Type B pancreatic cell (in vitro differentiated cells): ENCODE results near the gene DVL1. TPM values are rescaled to one million over a fixed set of nuclear protein-coding genes. Genes with fewer than 3 reads are reported as not detected.
A peak's percentile ranks its signal among the peaks of the same experiment; 100 is the strongest.

Source experiments
- DNase-seq: peaks from one replicate; pipeline ENCODE4 v3.0.0; 2021; ENCODE audit warnings: mixed read lengths; ENCODE audit not compliant: unreplicated experiment; ENCODE audit errors: extremely low spot score
- H3K27ac Mint-ChIP-seq: 2 replicates; pipeline ENCODE4 v1.8.0; 2021; ENCODE audit warnings: mild to moderate bottlenecking, mixed read lengths
- H3K27me3 Mint-ChIP-seq: 2 replicates; pipeline ENCODE4 v1.8.0; 2021; ENCODE audit warnings: mixed read lengths
- H3K36me3 Mint-ChIP-seq: 2 replicates; pipeline ENCODE4 v1.8.0; 2021; ENCODE audit warnings: mixed read lengths
- H3K4me1 Mint-ChIP-seq: one replicate; pipeline ENCODE4 v1.8.0; 2021; ENCODE audit warnings: mixed read lengths; ENCODE audit not compliant: unreplicated experiment
- H3K4me3 Mint-ChIP-seq: 2 replicates; pipeline ENCODE4 v1.8.0; 2021; ENCODE audit warnings: mild to moderate bottlenecking, mixed read lengths
- H3K9me3 Mint-ChIP-seq: 2 replicates; pipeline ENCODE4 v1.8.0; 2021; ENCODE audit warnings: mixed read lengths
- total RNA-seq: library from RNA; stranded (reverse); gene quantifications from 2 replicates; pipeline ENCODE4 v1.2.1, GENCODE V29; 2021; ENCODE audit warnings: low replicate concordance
- TF ChIP-seq, protein P1 (sequence below): fragments of 200-600 bp; sonication (generic); conservative IDR thresholded peaks from 2 replicates; pipeline ENCODE4 v1.5.0; 2021; ENCODE audit warnings: antibody characterized with exemption, mild to moderate bottlenecking

The DVL1 gene
- total RNA-seq, 1 donor from 2014 or later: 62.8 TPM

GRCh38 chr1:1307923-1308755, 41.1 kb downstream of the DVL1 start, which contains the start of the genes ACAP3 and PUSL1:
Gene ACAP3, minus strand, starts transcription at chr1:1307930. Its CDS starts 115 bp downstream, at chr1:1307815.
Gene PUSL1, plus strand, starts transcription at chr1:1308597. Its CDS starts 47 bp downstream, at chr1:1308644.
- H3K36me3 Mint-ChIP-seq: no peaks in the 10 kb centered on the region
- H3K4me1 Mint-ChIP-seq: peaks cover 15% of the 10 kb centered on the region
- H3K4me3 Mint-ChIP-seq: peak within 1 kb of the TSS; percentile 91
- H3K27me3 Mint-ChIP-seq: no peaks in the 10 kb centered on the region
- peak within 1 kb of the TSS; percentile 93 for H3K27ac Mint-ChIP-seq
- TF ChIP-seq, protein P1, sequence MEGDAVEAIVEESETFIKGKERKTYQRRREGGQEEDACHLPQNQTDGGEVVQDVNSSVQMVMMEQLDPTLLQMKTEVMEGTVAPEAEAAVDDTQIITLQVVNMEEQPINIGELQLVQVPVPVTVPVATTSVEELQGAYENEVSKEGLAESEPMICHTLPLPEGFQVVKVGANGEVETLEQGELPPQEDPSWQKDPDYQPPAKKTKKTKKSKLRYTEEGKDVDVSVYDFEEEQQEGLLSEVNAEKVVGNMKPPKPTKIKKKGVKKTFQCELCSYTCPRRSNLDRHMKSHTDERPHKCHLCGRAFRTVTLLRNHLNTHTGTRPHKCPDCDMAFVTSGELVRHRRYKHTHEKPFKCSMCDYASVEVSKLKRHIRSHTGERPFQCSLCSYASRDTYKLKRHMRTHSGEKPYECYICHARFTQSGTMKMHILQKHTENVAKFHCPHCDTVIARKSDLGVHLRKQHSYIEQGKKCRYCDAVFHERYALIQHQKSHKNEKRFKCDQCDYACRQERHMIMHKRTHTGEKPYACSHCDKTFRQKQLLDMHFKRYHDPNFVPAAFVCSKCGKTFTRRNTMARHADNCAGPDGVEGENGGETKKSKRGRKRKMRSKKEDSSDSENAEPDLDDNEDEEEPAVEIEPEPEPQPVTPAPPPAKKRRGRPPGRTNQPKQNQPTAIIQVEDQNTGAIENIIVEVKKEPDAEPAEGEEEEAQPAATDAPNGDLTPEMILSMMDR: no peak
- DNase-seq: peak; percentile 92
- no peaks in the 10 kb centered on the region for H3K9me3 Mint-ChIP-seq

GRCh38 chr1:1307261-1307922, 41.8 kb downstream of the DVL1 start:
- H3K4me1 Mint-ChIP-seq: peaks cover 15% of the 10 kb centered on the region
- no peaks in the 10 kb centered on the region for H3K27me3 Mint-ChIP-seq
- H3K27ac Mint-ChIP-seq: peak overlapping the region; percentile 93
- no peaks in the 10 kb centered on the region for H3K36me3 Mint-ChIP-seq
- H3K4me3 Mint-ChIP-seq: peak overlapping the region; percentile 91
- H3K9me3 Mint-ChIP-seq: no peaks in the 10 kb centered on the region
- no peak for DNase-seq
- TF ChIP-seq, protein P1: no peak

- TF ChIP-seq, protein P1: no peak
- Mint-ChIP-seq H3K27ac (peak overlapping the region; percentile 93), H3K36me3 (no peaks in the 10 kb centered on the region), H3K9me3 (no peaks in the 10 kb centered on the region), H3K27me3 (no peaks in the 10 kb centered on the region), H3K4me1 (peaks cover 15% of the 10 kb centered on the region), H3K4me3 (peak overlapping the region; percentile 91)
- no peak for DNase-seq
Measured at GRCh38 chr1:1306661-1307260, 42.5 kb downstream of the DVL1 start.

DNA sequence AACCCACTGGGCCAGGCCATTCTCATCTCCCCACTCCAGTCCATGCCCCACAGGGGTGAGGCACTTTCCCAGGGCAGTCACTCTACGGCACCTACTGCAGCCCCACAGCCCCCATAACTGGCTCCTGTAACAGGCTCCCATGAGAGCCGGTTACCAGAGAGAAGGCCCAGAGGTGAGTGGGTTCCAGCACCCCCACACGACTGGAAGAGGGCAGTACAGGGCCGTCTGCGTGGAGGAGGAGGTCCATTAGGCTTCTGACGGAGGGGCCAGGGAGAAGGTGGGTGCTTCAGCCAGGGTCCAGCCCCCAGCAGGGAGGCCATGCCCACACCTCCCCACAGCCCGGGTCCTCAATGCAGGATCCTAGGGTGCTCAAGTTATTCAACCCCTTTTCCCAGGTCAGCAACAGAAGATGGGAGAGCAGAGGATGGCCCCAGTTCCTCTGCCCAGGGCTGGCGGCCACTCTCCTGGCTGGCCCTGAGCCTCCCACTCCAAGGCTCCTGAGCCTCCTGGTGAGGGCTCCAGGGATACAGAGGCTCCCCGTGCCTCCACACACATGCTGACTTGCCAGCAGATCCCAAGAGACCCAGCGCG, 43.1 kb downstream of the DVL1 start:
- H3K27ac Mint-ChIP-seq: peak overlapping the region; percentile 93
- H3K4me3 Mint-ChIP-seq: peak overlapping the region; percentile 91
- no peaks in the 10 kb centered on the region for H3K9me3 Mint-ChIP-seq

More for the DNA sequence above, 43.1 kb downstream of the DVL1 start:
- TF ChIP-seq, protein P1: peak; percentile 20
- DNase-seq: no peak
- Mint-ChIP-seq H3K27me3 (no peaks in the 10 kb centered on the region), H3K36me3 (no peaks in the 10 kb centered on the region), H3K4me1 (peaks cover 15% of the 10 kb centered on the region)
